HG02623 (cell line): ENCODE results near the gene LIN54.
"Not testable (repeated sequence)": the region's sequence is repeated elsewhere in the genome, so short reads cannot be mapped to it uniquely, and the experiment has no call there.

Experiments used
- ATAC-seq: cut with Tn5 transposase; IDR thresholded peaks from one replicate; pipeline ENCODE4 v1.9.1; 2021; ENCODE audit warnings: moderate library complexity; ENCODE audit not compliant: unreplicated experiment

Gene LIN54

DNA sequence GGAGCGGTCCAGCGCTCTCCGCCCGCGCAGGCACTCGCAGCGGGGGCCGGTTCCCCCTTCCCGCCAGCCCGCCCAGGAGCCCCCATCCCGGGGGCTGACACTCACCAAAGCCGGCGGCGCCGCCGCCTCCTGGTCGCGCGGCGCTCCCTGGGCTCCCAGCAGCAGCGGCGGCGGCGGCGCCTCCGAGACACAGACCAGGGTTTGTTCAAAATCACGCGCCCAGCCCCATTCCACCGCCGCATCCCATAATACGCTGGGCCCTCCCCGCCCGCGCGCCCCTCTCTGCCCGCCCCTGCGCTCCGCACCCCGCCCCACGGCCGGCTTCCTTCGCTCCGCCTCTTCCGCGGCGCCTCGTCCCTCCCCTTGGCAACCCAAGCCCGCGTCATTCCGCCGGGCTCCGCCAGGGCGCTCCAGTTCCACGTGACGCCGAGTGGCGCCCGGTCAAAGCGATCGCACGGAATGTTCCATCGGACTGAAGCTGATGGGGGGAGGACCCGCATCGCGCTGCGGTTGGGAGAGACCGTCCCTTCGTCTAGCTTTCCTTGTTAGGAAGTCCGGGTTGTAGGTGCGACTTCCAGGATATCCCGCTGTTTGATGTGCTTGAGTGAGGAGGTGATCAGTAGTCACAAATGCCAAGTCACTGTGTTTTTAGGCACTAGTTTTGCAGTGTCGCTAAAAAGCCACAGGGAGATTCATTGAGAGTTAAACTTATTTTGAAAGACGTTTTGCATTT lies 2.2 kb upstream of the LIN54 start:
- ATAC-seq, result peak; percentile 75

DNA sequence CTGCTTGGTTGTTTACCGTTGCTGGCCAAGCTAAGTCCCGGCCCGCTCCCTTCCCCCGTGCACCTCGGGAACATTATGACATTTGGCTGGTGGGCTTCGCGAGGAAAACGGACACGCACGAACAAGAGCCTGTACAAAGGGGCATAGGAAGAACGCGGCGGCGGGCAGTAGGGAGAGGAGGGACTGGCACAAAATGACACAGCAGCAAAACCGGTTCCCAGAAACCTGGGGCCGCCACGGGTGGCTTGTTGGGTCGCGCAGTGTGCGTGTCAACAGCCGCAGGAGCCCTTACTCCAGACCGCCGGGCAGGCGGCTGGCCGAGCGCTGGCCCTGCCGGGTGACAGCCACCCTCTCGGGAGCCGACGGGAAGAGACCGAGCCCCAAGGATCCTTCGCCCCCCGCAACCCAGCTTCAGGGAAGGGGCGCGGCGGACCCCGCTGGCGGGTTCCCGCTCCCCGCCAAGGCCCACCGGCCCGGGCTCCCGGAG lies 1.6 kb upstream of the LIN54 start:
- ATAC-seq, result peak; percentile 5

DNA sequence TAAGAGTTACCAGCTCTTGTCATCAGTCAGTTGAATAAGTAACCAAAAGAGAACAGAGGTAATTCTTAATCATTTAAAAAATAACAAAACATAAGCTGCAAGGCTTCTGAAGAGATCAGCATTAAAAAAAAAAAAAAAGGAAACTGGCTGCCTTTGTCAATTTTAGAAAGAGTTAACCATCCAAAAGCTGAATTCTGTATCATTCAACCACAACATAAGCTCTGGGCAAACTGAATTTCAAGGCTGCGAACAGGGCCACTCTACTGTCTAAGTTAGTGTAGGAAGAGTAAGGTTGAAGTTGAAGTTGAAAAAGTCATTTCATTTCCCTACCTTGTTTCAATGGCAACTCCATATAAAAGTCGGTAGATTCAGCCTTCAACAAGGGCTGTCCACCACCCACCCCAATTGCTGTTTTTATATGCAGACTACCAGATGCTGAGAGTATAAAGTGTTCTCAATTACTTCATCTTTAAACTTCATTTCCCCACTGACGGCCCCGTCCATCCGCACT lies 1.1 kb upstream of the LIN54 start:
- no peak for ATAC-seq

DNA sequence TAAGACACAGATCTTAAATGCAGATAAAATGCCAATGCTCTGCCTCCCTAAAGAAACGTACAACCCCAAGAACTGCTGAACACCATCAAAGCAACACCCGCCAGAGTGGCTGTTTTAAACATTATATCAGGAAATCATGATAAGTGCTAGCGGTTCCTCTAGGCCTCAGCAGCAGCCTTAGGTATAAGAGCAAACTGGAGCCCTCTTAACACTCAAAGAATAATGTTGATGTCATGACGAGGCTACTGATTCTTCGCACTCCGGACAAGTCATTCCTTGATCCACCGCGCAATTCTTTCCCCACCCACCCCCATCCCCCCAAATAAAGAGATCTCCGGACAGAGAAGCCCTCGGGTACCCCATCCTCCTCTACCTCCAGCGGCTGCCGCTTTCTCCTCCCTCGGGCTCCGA lies 507 bp downstream of the LIN54 start:
- ATAC-seq, result no peak

DNA sequence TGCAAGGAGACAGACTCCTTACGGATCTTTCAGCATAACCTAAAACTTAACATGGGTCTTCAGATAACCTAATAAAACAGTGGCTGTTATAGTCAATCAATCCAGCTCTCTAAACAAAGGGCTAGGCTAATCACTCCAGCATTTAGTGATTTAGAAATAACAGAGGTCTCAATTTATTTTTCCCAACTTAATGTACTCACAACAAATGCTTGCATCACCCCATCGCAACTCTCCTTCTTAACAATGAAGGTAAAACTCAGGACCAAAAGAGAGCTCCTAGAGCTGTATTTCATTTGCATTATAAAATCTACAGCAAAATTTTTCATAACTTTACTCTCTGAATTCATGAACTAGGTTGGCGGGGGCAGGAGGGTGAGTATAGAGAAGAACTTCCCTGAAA lies 1.1 kb downstream of the LIN54 start:
- ATAC-seq, result no peak

DNA sequence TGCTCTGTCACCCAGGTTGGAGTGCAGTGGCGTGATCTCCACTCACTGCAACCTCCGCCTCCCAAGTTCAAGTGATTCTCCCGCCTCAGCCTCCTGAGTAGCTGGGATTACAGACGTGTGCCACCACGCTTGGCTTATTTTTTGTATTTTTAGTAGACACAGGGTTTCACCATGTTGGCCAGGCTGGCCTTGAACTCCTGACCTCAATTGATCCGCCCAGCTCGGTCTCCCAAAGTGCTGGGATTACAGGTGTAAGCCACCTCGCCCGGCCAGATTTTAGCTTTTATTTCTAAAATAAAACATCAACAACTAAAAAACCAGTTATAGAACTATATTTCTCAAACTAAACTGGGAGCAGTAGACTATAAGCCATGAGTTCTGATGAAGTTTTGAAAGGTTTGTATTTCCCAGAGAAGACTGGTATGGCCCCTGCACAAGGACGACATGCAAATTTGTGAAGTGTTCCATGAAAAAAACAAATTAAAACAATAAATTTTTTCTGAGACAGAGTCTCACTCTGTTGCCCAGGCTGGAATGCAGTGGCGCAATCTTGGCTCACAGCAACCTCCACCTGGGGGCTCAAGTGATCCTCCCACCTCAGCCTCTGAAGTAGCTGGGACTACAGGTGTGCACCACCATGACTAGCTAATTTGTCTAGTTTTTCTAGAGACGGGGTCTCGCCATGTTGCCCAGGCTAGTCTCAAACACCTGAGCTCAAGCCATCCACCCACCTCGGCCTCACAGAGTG lies 7.4 kb downstream of the LIN54 start:
- not testable (repeated sequence) for ATAC-seq

DNA sequence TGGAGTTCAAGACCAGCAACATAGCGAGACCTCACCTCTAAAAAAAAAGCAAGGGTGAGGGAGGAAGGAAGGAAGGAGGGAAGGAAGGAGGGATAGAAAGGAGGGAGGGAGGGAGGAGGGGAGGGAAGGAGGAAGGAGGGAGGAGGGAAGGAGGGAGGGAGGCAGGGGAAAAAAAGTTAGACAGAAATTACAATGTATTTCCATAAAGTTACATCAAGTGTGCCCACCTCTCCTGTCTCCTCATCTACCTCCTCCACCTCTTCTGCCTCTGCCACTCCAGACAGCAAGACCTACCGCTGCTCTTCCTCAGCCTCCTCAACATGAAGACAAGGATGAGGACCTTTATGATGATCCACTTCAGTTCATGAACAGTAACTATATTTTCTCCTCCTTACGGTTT lies 8.3 kb downstream of the LIN54 start:
- ATAC-seq, result no peak

DNA sequence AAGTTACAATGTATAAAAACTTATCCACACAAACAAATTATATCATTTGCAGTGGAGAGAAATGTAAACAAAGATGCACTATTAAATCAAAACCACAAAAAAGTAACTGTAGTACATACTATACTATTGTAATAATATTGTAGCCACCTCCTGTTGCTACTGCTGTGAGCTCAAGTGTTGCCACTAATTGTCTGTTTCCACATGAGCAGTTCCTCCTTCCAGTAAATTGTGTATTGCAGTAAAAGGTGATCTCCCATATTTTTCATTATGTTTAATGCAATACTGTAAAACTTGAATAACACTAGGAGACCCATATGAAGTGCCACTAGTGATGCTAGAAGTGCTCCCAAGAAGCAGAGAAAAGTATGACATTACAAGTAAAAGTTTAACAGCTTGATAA lies 11.7 kb downstream of the LIN54 start:
- ATAC-seq, result no peak

DNA sequence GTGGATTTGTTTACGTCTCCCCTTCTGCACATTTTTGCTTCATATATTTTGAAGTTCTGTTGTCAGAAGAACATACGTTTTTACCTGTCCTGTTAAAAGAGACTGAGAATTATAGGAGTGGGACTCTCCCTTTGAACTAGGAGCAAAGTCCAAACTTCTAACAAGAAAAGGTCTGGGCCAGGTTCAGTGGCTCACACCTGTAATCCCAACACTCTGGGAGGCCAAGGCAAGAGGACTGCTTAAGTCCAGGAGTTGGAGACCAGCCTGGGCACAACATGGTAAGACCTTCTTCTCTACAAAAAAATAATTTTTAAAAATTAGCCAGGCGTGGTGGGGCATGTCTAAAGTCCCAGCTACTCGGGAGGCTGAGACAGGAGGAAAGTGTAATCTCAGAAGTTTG lies 15.8 kb downstream of the LIN54 start:
- ATAC-seq, result no peak

DNA sequence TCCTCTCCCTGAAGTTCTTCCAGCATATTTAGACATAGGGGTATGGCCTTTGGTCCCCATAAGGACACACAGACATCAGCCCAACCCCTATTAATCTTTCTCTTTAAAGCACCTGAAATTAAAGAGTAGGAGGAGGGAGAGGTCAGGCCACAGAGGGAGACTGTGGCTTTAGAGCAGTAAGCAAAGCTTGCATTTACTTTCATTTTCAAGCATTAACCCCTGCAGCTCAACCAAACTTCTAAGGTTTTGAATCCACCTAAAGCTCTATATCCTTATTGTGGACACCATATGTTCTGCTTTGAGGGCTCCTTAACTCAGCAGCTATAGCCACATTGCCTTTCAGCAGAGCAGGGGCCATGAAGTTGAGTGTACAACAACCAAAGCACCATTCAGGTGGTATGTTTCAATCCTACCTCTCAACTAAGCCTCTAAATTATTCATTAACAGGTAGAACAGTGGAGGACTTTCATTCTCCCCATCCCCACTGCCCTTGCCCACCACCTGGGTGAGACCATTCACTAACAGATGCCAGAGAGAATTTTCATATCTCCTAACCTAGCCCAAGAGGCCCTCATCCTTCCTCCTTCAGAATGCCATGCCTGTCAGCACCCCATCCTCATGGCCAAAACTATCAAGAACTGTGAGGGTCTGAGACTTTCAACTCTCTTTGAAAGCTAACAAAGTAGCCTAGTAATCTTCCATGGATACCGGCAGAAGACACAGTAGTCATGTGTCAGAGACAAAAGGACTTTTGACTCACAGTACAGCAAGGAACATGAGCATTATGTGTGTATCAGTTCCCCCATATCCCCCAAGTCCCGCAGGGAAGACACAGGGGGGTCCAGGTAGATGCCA lies 20.8 kb downstream of the LIN54 start:
- ATAC-seq, result peak; percentile 90

DNA sequence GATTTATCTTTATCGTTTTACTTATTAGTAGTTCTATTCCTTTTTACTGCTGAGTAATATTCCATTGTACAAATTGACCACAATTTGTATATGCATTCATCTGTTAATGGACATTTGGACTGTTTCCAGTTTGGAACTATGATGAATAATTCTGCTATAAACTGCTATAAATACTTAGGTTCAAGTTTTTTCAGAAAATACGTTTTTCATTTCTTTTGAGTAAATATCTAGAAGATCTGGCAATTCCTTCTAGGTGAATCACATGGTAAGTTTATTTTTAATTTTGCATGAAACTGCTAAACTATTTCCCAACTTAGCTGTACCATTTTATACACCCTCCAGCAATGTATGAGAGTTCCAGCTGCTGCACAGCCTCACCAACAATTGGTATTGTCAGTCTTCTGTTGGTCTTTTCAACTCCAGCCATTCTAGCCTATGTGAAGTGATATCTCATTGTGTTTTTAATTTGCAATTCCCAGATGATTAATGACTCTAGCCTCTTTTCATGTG lies 22.2 kb downstream of the LIN54 start:
- ATAC-seq, result no peak

DNA sequence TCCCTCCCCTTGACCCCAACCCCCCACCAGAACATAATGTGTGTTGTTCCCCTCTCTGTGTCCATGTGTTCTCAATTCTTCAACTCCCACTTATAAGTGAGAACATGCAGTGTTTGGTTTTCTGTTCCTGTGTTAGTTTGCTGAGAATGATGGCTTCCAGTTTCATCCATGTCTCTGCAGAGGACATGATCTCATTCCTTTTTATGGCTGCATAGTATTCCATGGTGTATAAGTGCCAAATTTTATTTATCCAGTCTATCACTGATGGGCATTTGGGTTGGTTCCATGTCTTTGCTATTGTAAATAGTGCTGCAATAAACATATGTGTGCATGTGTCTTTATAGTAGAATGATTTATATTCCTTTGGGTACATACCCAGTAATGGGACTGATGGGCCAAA lies 23.1 kb downstream of the LIN54 start:
- not testable (repeated sequence) for ATAC-seq

DNA sequence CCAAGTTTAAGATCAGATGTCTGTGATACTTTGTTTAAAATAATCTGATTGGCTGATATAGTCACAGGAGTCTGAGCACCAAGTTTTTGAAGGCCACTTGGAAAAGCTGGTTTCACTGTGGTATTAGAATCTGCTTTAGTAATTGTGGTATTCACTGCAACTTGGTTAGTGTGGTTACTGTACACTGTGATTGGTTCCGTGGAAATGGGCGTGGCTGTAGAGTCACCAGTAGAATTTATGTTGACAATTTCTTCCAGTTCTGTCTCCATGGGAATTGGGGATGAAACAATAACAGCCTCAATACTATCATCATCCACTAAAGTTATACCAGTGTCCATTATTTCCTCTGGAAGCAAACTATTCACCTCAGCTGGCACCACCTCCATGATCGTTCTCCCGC lies 26.2 kb downstream of the LIN54 start:
- ATAC-seq, result no peak

DNA sequence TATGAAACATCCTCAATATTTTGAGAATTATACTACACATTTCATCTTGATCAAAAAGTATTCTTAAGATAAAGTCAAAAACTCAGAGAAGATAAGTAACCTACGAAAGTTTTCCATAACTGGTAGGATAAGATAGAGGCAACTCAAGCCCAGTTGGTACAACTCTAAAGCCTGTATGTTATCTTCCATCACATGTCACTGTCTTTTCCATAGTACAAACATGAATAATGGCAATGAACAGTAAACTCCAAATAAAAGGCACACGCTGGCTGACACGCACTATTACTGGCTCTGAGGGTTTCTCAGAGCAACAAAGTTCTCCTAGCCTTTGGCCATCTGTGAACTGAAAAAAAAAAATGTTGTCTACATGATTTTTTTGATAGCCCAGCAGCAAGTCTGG lies 27.2 kb downstream of the LIN54 start:
- no peak for ATAC-seq

DNA sequence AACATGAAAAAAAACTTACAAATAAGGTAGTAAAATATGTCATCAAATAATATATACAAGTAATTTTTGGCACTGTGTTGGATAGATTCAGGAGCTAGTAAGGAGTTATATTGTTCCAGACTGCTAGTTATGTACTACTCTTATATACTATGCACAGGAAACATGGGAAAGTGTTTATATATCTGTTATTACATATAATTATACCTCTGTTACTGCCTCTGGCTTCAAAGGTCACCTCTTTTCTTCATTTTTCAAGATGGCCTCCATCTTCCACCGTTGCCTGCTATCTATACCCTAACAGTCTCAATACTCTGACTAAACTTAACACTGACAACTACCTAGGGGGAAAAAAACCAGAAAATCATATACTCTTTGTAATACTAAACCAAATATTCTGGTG lies 29.5 kb downstream of the LIN54 start:
- ATAC-seq, result no peak

DNA sequence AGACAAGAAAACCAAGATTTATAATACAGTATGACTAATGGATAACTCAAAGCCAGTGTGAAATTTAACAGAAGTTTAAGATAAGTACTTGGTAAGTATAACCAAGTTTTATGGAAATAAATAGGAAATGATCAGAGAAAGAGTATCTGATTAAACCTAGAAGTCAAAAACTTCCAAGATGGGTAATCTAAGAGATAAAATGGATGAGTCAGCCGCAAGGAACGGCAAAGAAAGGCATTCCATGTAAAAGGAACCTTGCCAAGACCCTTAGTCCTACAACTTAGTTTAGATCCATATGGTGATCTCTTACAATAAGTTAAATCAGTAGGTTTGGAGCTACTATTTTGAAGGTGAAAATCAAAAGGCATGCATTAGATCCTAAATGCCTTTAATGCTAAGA lies 34.8 kb downstream of the LIN54 start:
- no peak for ATAC-seq

DNA sequence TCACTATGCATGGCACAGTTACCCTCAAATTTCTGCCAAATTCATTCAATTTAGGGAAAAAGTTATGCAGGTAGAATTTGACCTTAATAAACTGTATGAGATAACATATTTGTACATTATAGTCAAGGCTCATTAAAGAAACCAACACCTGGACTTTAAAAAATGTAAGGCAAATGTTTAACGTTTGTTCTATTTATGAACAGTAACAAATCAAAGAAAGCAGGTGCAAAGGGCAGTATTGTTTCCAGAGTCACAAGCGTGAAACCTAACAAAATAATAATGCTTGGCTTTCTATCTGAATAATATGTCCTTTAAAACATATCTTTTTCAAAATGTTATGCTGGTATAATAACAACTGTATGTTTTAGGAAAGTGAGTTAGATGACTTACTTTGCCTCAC lies 41.2 kb downstream of the LIN54 start:
- no peak for ATAC-seq

DNA sequence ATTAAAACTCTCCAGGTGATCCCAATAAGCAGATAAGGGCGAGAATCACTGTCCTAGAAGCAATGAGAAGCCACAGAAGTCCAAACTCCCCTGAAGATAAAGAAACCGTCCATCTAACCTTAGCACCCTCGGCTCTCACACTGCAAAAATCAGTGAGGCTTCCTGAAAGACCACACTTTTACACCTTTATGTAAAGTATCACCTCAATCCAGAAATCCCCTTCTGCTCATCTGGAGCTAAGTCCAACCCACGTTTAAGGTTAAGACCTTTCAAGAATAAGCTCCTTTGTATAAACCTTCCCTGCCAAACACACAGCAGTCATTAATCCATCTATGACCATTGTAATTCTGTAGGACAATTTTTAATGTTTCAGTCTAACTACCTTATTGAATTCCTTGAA lies 41.7 kb downstream of the LIN54 start:
- no peak for ATAC-seq

DNA sequence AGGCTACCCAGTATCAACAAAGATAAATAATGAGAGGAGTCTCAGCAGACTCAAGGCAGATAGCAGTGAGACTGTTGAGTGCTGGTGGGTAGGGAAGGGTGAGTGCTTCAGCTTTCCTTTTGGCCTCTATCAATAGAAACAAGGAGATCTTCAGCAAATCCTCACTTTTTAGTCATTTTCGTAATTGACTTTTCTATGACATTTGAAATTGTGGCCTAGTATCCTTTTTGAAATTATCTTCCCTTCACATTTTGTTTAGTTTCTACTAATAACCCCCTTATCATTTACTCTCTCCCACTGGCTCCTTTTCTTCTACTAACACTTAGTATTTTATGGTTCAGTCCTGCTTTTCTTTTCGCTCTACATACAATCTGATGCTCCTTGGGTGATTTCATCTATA lies 44.9 kb downstream of the LIN54 start:
- ATAC-seq, result no peak

DNA sequence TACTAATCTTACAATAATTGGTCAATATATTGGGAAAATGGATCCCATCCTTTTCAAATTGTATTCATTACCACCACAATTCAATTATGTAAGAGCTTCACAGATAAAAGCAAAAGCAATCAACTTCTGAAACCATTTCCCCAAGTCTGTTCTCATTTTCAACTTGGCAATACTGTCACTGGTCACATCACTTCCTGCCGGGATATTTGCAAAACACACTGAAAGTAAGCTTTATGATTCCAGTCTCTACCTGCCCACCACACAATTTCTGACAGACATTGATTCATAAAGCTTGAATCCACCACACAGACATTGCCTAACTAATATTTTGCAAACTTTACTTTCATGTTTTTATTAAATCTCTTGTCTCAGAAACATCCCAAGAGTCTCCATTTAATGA lies 53.6 kb downstream of the LIN54 start:
- no peak for ATAC-seq

DNA sequence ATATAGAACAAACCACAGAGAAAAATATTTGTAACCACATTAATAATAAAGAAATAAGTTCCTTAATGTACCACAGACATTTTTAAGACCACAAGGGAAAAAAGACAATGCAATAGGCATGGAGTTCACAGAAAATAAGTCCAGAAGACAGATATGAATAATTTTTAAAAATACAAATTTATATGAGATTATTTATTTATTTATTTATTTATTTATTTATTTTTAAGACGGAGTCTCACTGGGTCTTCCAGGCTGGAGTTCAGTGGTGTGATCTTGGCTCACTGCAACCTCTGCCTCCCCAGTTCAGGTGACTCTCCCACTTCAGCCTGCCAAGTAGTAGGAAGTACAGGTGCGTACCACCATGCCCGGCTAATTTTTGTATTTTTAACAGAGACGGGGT lies 56.4 kb downstream of the LIN54 start:
- ATAC-seq, result no peak
